ENCODE data around the gene ALS2.
"Not testable (repeated sequence)": the region's sequence is repeated elsewhere in the genome, so short reads cannot be mapped to it uniquely, and the experiment has no call there.

Gene ALS2

GRCh38 chr2:201675454-201675853 is 105.3 kb downstream of the ALS2 start:
- no peak for DNase-seq (ENCODE audit: low read depth in 2 of 2)

GRCh38 chr2:201674794-201675193 is 105.9 kb downstream of the ALS2 start:
- no peak for DNase-seq (ENCODE audit: low read depth in 2 of 2)

GRCh38 chr2:201674298-201674697 is 106.4 kb downstream of the ALS2 start:
- no peak for DNase-seq (ENCODE audit: low read depth in 2 of 2)

- DNase-seq (ENCODE audit: low read depth in 2 of 2) = no peak
Observed at GRCh38 chr2:201673546-201673945, 107.2 kb downstream of the ALS2 start.

- not testable (repeated sequence) for DNase-seq (ENCODE audit: low read depth in 2 of 2)
Observed at GRCh38 chr2:201671205-201671604, 109.5 kb downstream of the ALS2 start.

- DNase-seq (ENCODE audit: low read depth in 2 of 2) = no peak
Observed at GRCh38 chr2:201669865-201670264, 110.9 kb downstream of the ALS2 start.

- DNase-seq (ENCODE audit: low read depth in 2 of 2) = no peak
Observed at GRCh38 chr2:201668402-201668910, 112.3 kb downstream of the ALS2 start.

- no peak for DNase-seq (ENCODE audit: low read depth in 2 of 2)
Observed at GRCh38 chr2:201664334-201664733, 116.4 kb downstream of the ALS2 start.

- DNase-seq (ENCODE audit: low read depth in 2 of 2) = no peak
Observed at GRCh38 chr2:201661366-201661765, 119.4 kb downstream of the ALS2 start.

- DNase-seq (ENCODE audit: low read depth in 2 of 2) = no peak
Observed at GRCh38 chr2:201660293-201660895, 120.3 kb downstream of the ALS2 start.

GRCh38 chr2:201656740-201657139 is 124.0 kb downstream of the ALS2 start:
- DNase-seq (ENCODE audit: low read depth in 2 of 2) = no peak

GRCh38 chr2:201656102-201656501 is 124.6 kb downstream of the ALS2 start:
- no peak for DNase-seq (ENCODE audit: low read depth in 2 of 2)

GRCh38 chr2:201654616-201655384 is 125.9 kb downstream of the ALS2 start:
- no peak for DNase-seq (ENCODE audit: low read depth in 2 of 2)

- DNase-seq (ENCODE audit: low read depth in 2 of 2) = no peak
Observed at GRCh38 chr2:201653221-201653620, 127.5 kb downstream of the ALS2 start.
